ENCODE measurements around the gene ERAL1. TPM values are rescaled to one million over a fixed set of nuclear protein-coding genes. Genes with fewer than 3 reads are reported as not detected.
"Not testable (repeated sequence)": the region's sequence is repeated elsewhere in the genome, so short reads cannot be mapped to it uniquely, and the experiment has no call there.

ERAL1 gene
- total and polyA plus RNA-seq, 2 experiments from 2014 or later, result 77.1 to 121 TPM

DNA sequence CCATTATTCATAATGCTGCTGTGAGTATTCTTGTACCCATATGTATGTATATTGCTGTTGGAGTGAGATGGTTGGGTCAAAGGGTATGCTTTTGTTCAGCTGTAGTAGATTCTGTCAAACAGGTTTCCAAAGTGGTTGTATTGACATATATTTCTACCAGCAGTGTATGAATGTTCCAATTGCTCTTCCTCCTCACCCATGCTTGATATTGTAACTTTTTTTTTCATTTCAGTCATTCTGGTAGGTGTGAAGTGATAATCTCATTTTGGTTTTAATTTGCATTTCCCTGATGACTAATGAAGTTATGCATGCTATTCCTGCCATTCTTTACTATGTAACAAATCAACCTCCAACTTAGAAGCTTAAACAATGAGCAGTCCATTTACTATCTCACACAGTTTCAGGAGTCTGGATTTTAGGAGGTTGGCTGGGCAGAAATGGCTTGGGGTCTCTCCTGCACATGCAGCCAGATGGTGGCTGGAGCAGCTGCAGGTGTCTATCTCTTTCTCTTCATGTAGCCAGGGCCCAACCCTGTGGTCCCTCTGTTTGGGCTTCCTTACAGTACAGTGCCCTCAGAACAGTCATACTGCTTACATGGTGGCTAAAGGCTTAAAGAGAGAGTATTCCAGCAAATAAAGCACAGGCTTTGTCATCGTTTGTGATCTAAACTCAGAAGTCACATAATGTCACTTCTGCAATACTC, 21.2 kb downstream of the ERAL1 start:
- Histone ChIP-seq H3F3A (replicated peaks; ENCODE audit: low read depth) (no peaks in the 10 kb centered on the region), H2AFZ (no peak overlapping the region), H3K4me3 (no peak overlapping the region), H3K4me1 (ENCODE audit: insufficient read depth) (no peaks in the 10 kb centered on the region), H3K36me3 (ENCODE audit: insufficient read depth) (no peaks in the 10 kb centered on the region), H3K79me2 (replicated peaks; ENCODE audit: insufficient read depth) (no peaks in the 10 kb centered on the region), H3K27ac (ENCODE audit: low read depth) (no peak overlapping the region), H3K27me3 (ENCODE audit: insufficient read depth) (no peaks in the 10 kb centered on the region), H3K4me2 (no peak overlapping the region), H4K20me1 (replicated peaks; ENCODE audit: insufficient read depth) (no peaks in the 10 kb centered on the region), H3K9me2 (ENCODE audit: insufficient read depth) (no peaks in the 10 kb centered on the region)
- Mint-ChIP-seq H3K27ac (no peak overlapping the region), H3K27me3 (ENCODE audit: insufficient read depth, low read depth, poor library complexity) (peaks cover 8% of the 10 kb centered on the region), H3K9me3 (peaks cover 11% of the 10 kb centered on the region; the same call in 2 of the 3 replicates), H3K4me3 (no peak overlapping the region; the same call in 2 of the 3 replicates), H3K36me3 (ENCODE audit: low read depth) (peaks cover 32% of the 10 kb centered on the region), H3K4me1 (peaks cover 5% of the 10 kb centered on the region)
- ATAC-seq (no peak), DNase-seq (ENCODE audit: low spot score) (no peak)
- TF ChIP-seq ZNF462 (CRISPR knock-in tag; IDR thresholded peaks at IDR 0.05) (no peak), ZNF331 (CRISPR knock-in tag; IDR thresholded peaks at IDR 0.05; ENCODE audit: low read depth) (no peak), EZH2 (IDR thresholded peaks at IDR 0.05; ENCODE audit: low read depth, unreplicated experiment) (no peak), NANOG (IDR thresholded peaks at IDR 0.05; ENCODE audit: borderline replicate concordance) (no peak), EZH2phosphoT487 (IDR thresholded peaks at IDR 0.05; ENCODE audit: unreplicated experiment) (no peak), POLR2AphosphoS5 (IDR thresholded peaks at IDR 0.05; ENCODE audit: low read depth) (no peak), CREB1 (CRISPR knock-in tag; IDR thresholded peaks at IDR 0.05; ENCODE audit: low read depth) (no peak)
- TF ChIP-seq, protein P1, sequence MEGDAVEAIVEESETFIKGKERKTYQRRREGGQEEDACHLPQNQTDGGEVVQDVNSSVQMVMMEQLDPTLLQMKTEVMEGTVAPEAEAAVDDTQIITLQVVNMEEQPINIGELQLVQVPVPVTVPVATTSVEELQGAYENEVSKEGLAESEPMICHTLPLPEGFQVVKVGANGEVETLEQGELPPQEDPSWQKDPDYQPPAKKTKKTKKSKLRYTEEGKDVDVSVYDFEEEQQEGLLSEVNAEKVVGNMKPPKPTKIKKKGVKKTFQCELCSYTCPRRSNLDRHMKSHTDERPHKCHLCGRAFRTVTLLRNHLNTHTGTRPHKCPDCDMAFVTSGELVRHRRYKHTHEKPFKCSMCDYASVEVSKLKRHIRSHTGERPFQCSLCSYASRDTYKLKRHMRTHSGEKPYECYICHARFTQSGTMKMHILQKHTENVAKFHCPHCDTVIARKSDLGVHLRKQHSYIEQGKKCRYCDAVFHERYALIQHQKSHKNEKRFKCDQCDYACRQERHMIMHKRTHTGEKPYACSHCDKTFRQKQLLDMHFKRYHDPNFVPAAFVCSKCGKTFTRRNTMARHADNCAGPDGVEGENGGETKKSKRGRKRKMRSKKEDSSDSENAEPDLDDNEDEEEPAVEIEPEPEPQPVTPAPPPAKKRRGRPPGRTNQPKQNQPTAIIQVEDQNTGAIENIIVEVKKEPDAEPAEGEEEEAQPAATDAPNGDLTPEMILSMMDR (conservative IDR thresholded peaks at IDR 0.05; ENCODE audit: low read depth in 2 of 2), result no peak

GRCh38 chr17:28877150-28877711, 22.4 kb downstream of the ERAL1 start:
- H3K27me3 Mint-ChIP-seq (ENCODE audit: insufficient read depth, low read depth, poor library complexity); ATAC-seq; H3K4me2 ChIP-seq; H3K27ac ChIP-seq (ENCODE audit: low read depth); H4K20me1 ChIP-seq (replicated peaks; ENCODE audit: insufficient read depth); H3K4me1 ChIP-seq (ENCODE audit: insufficient read depth); H2AFZ ChIP-seq; H3F3A ChIP-seq (replicated peaks; ENCODE audit: low read depth); H3K27me3 ChIP-seq (ENCODE audit: insufficient read depth); H3K4me1 Mint-ChIP-seq; H3K9me2 ChIP-seq (ENCODE audit: insufficient read depth); H3K27ac Mint-ChIP-seq; DNase-seq (ENCODE audit: low spot score); H3K4me3 Mint-ChIP-seq; H3K36me3 ChIP-seq (ENCODE audit: insufficient read depth); H3K4me3 ChIP-seq; H3K79me2 ChIP-seq (replicated peaks; ENCODE audit: insufficient read depth): not testable (repeated sequence)
- Mint-ChIP-seq H3K36me3 (ENCODE audit: low read depth) (peaks cover 45% of the 10 kb centered on the region), H3K9me3 (peaks cover 11% of the 10 kb centered on the region; the same call in 2 of the 3 replicates)

Data from GM23338 (cell line).